Activated gamma-delta T cell treated with anti-CD3 and anti-CD28 coated beads, Interleukin-2, amount 50 U/mL, for 16 hours (primary cell): Measurements from ENCODE around the gene EDEM3.

ENCODE experiments used
- DNase-seq: peaks from one replicate; pipeline ENCODE4 v3.0.0-alpha.2; 2020; ENCODE audit warnings: low read depth

EDEM3 gene

GRCh38 chr1:184673305-184673704 is 81.4 kb downstream of the EDEM3 start:
- no peak for DNase-seq

GRCh38 chr1:184672013-184672726 is 82.5 kb downstream of the EDEM3 start:
- DNase-seq = no peak

GRCh38 chr1:184669391-184669790 is 85.3 kb downstream of the EDEM3 start:
- no peak for DNase-seq

GRCh38 chr1:184665360-184665759 is 89.3 kb downstream of the EDEM3 start:
- no peak for DNase-seq

GRCh38 chr1:184664661-184665060 is 90.0 kb downstream of the EDEM3 start:
- DNase-seq = no peak

GRCh38 chr1:184664042-184664660 is 90.5 kb downstream of the EDEM3 start:
- DNase-seq = no peak

GRCh38 chr1:184661801-184662200 is 92.9 kb downstream of the EDEM3 start:
- no peak for DNase-seq

GRCh38 chr1:184660462-184661191 is 94.0 kb downstream of the EDEM3 start:
- DNase-seq = no peak

GRCh38 chr1:184658055-184658454 is 96.6 kb downstream of the EDEM3 start:
- no peak for DNase-seq

GRCh38 chr1:184656221-184656620 is 98.4 kb downstream of the EDEM3 start:
- no peak for DNase-seq

- no peak for DNase-seq
Measured at GRCh38 chr1:184655185-184655584, 99.5 kb downstream of the EDEM3 start.

- DNase-seq = no peak
Measured at GRCh38 chr1:184650177-184650866, 104.3 kb downstream of the EDEM3 start.

- DNase-seq = no peak
Measured at GRCh38 chr1:184649451-184649888, 105.2 kb downstream of the EDEM3 start.

- no peak for DNase-seq
Measured at GRCh38 chr1:184648856-184649201, 105.8 kb downstream of the EDEM3 start.

GRCh38 chr1:184648160-184648855 is 106.3 kb downstream of the EDEM3 start:
- DNase-seq = no peak

GRCh38 chr1:184647471-184647870 is 107.2 kb downstream of the EDEM3 start:
- DNase-seq = no peak

GRCh38 chr1:184646824-184647223 is 107.8 kb downstream of the EDEM3 start:
- DNase-seq = no peak

- DNase-seq = no peak
Measured at GRCh38 chr1:184646178-184646701, 108.4 kb downstream of the EDEM3 start.

GRCh38 chr1:184644771-184645170 is 109.9 kb downstream of the EDEM3 start:
- DNase-seq = no peak

GRCh38 chr1:184643661-184644060 is 111.0 kb downstream of the EDEM3 start:
- no peak for DNase-seq

- DNase-seq = no peak
Measured at GRCh38 chr1:184641894-184642293, 112.8 kb downstream of the EDEM3 start.

GRCh38 chr1:184640505-184640904 is 114.2 kb downstream of the EDEM3 start:
- no peak for DNase-seq
